ENCODE results near the gene GAK. TPM values are rescaled to one million over a fixed set of nuclear protein-coding genes. Genes with fewer than 3 reads are reported as not detected.

GAK gene
- total and polyA plus RNA-seq, 4 donors, result 41.8 to 78.8 (median 61.1) TPM

- 91% methylated on average over 26 of the region's 27 CpGs for WGBS (ENCODE audit: insufficient coverage)
- Histone ChIP-seq H3K27me3 (ENCODE audit: control insufficient read depth, insufficient read depth, low read length) (no peaks in the 10 kb centered on the region), H3K9me3 (ENCODE audit: control insufficient read depth, insufficient read depth, low read length) (no peaks in the 10 kb centered on the region), H3K27ac (ENCODE audit: low read depth, low read length) (no peak overlapping the region), H3K4me3 (ENCODE audit: low read depth, low read length) (no peak overlapping the region), H3K36me3 (ENCODE audit: control insufficient read depth, insufficient read depth, low read length) (peaks cover 83% of the 10 kb centered on the region), H3K4me1 (ENCODE audit: control insufficient read depth, insufficient read depth, low read length) (no peaks in the 10 kb centered on the region)
- no peak for DNase-seq (ENCODE audit: low read depth in 4 of 6, low spot score in 6 of 6)
Observed at GRCh38 chr4:848803-849477, 83.2 kb downstream of the GAK start.

- H3K27ac ChIP-seq (ENCODE audit: low read depth, low read length), result no peak overlapping the region
- peaks cover 80% of the 10 kb centered on the region for H3K36me3 ChIP-seq (ENCODE audit: control insufficient read depth, insufficient read depth, low read length)
- no peak for DNase-seq (ENCODE audit: low read depth in 4 of 6, low spot score in 6 of 6)
- no peaks in the 10 kb centered on the region for H3K4me1 ChIP-seq (ENCODE audit: control insufficient read depth, insufficient read depth, low read length)
- 89% methylated on average over 11 of the region's 16 CpGs for WGBS (ENCODE audit: insufficient coverage)
- no peaks in the 10 kb centered on the region for H3K27me3 ChIP-seq (ENCODE audit: control insufficient read depth, insufficient read depth, low read length)
- no peak overlapping the region for H3K4me3 ChIP-seq (ENCODE audit: low read depth, low read length)
- H3K9me3 ChIP-seq (ENCODE audit: control insufficient read depth, insufficient read depth, low read length), result no peaks in the 10 kb centered on the region
Observed at GRCh38 chr4:848307-848691, 83.8 kb downstream of the GAK start.

DNA sequence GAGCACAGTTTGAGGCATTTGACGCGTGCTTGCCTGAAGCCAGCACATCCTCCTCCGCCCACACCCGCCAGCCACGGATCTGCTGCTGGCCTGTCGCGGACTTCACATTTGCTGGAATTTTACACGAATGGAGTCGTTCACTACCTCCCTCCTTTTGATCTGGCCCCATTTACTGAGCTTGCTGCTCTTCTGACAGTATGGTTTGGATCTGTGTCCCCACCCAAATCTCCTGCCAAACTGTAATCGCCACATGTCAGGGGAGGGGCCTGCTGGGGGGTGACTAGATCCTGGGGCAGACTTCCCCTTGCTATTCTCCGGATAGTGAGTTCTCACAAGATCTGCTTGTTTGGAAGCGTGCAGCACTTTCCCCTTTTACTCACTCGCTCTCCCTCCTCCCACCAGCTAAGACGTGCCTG lies 86.3 kb downstream of the GAK start:
- no peaks in the 10 kb centered on the region for H3K27me3 ChIP-seq (ENCODE audit: control insufficient read depth, insufficient read depth, low read length)
- no peak overlapping the region for H3K4me3 ChIP-seq (ENCODE audit: low read depth, low read length)
- no peak for DNase-seq (ENCODE audit: low read depth in 4 of 6, low spot score in 6 of 6)
- 80% methylated on average over 12 of the region's 14 CpGs for WGBS (ENCODE audit: insufficient coverage)
- H3K9me3 ChIP-seq (ENCODE audit: control insufficient read depth, insufficient read depth, low read length), result no peaks in the 10 kb centered on the region
- peaks cover 61% of the 10 kb centered on the region for H3K36me3 ChIP-seq (ENCODE audit: control insufficient read depth, insufficient read depth, low read length)
- no peak overlapping the region for H3K27ac ChIP-seq (ENCODE audit: low read depth, low read length)
- no peaks in the 10 kb centered on the region for H3K4me1 ChIP-seq (ENCODE audit: control insufficient read depth, insufficient read depth, low read length)

DNA sequence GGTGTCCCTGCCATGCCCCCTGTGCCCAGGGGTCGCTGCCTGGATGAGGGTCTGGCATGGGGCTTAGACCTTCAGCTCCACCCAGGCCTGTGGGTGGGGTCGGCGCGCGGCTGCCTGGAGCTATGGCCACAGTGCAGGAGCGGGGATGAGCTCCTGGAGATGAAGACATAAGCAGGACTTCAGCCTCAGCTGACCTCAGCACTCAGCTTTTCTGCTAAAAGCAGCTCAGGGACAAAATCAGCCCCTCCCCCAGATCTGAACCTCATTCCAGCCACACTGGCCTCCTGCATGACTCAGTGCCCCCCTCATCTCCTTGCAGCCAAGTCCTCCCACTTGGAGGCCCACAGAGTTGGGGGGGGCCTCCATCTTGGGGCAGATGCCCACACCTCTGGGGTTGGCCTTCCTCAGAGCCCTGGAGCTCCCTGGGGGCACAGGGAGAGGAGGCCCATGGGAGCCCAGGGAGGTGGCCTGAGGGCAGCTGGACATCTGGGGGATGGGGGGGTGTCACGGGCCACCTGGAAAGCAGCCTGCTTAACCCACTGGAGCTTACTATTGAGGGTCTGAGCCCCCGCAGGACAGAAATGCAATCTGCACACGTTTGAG lies 86.8 kb downstream of the GAK start:
- H3K9me3 ChIP-seq (ENCODE audit: control insufficient read depth, insufficient read depth, low read length), result no peaks in the 10 kb centered on the region
- peaks cover 55% of the 10 kb centered on the region for H3K36me3 ChIP-seq (ENCODE audit: control insufficient read depth, insufficient read depth, low read length)
- no peaks in the 10 kb centered on the region for H3K27me3 ChIP-seq (ENCODE audit: control insufficient read depth, insufficient read depth, low read length)
- DNase-seq (ENCODE audit: low read depth in 4 of 6, low spot score in 6 of 6), result no peak
- WGBS (ENCODE audit: insufficient coverage), result 87% methylated on average over 9 of the region's 9 CpGs
- no peaks in the 10 kb centered on the region for H3K4me1 ChIP-seq (ENCODE audit: control insufficient read depth, insufficient read depth, low read length)
- no peak overlapping the region for H3K27ac ChIP-seq (ENCODE audit: low read depth, low read length)
- no peak overlapping the region for H3K4me3 ChIP-seq (ENCODE audit: low read depth, low read length)

DNA sequence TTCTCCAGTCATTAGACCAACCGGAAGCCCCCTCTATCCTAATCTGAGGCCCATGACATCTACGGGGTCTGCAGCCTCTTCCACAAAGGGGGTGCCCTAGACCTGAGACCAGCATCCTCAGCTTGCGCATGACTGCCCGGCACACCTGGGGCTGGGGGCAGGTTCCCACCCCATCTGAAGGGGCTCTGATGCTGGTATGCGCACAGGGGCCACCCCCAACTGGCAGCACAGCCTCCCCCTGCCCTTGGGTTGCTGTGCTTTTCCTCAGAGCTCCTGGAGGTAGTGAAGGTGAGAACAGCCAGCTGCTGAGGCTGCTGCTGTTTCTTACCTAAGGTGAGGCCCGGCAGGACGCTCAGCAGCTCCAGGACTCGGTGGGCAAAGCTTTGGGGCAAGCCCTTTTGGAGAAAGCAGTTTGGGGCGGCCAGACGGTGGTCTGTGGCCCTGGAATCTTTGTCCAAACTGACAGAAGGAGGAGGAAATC lies 87.3 kb downstream of the GAK start:
- no peaks in the 10 kb centered on the region for H3K27me3 ChIP-seq (ENCODE audit: control insufficient read depth, insufficient read depth, low read length)
- H3K4me1 ChIP-seq (ENCODE audit: control insufficient read depth, insufficient read depth, low read length), result no peaks in the 10 kb centered on the region
- DNase-seq (ENCODE audit: low read depth in 4 of 6, low spot score in 6 of 6), result no peak
- H3K4me3 ChIP-seq (ENCODE audit: low read depth, low read length), result no peak overlapping the region
- H3K9me3 ChIP-seq (ENCODE audit: control insufficient read depth, insufficient read depth, low read length), result no peaks in the 10 kb centered on the region
- peaks cover 50% of the 10 kb centered on the region for H3K36me3 ChIP-seq (ENCODE audit: control insufficient read depth, insufficient read depth, low read length)
- no peak overlapping the region for H3K27ac ChIP-seq (ENCODE audit: low read depth, low read length)
- WGBS (ENCODE audit: insufficient coverage), result 91% methylated on average over 10 of the region's 10 CpGs

DNA sequence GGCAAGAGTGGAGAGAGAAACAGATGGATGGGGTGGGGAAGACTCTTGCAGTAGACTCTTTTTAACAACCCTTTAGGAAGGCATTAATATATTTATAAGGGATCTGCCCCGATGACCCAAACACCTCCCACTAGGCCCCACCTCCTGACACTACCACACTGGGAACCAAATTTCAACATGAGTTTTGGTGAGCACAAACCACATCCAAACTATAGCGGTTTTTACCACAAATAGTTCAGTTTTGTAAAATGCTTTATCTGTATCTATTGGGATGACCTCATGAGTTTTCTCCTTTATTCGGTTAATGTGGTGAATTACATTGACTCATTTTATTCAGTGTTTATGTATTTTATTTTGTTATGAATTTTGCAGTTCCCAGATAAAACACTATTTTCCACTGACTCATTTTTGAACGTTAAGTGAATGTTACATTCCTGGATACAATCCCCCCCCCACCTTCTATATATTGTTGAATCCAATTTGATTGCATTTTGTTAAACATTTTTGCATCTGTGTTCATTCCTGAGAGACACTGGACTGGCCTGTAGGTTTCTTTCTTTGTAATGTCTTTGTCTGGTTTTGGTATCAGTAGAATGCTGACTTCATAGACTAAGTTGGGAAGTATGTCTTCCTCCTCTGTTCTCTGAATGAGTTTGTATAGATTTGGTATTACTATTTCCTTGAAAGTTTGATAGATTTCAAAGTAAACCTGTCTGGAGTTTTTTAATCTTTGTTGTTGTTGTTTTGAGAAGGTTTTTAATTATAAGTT lies 92.3 kb downstream of the GAK start:
- no peak overlapping the region for H3K4me3 ChIP-seq (ENCODE audit: low read depth, low read length)
- H3K9me3 ChIP-seq (ENCODE audit: control insufficient read depth, insufficient read depth, low read length), result peaks cover 10% of the 10 kb centered on the region
- WGBS (ENCODE audit: insufficient coverage), result no CpG with 5 or more reads among the region's 4 CpGs
- no peaks in the 10 kb centered on the region for H3K27me3 ChIP-seq (ENCODE audit: control insufficient read depth, insufficient read depth, low read length)
- H3K36me3 ChIP-seq (ENCODE audit: control insufficient read depth, insufficient read depth, low read length), result peaks cover 18% of the 10 kb centered on the region
- H3K4me1 ChIP-seq (ENCODE audit: control insufficient read depth, insufficient read depth, low read length), result peaks cover 7% of the 10 kb centered on the region
- H3K27ac ChIP-seq (ENCODE audit: low read depth, low read length), result no peak overlapping the region
- no peak for DNase-seq (ENCODE audit: low read depth in 4 of 6, low spot score in 6 of 6)

DNA sequence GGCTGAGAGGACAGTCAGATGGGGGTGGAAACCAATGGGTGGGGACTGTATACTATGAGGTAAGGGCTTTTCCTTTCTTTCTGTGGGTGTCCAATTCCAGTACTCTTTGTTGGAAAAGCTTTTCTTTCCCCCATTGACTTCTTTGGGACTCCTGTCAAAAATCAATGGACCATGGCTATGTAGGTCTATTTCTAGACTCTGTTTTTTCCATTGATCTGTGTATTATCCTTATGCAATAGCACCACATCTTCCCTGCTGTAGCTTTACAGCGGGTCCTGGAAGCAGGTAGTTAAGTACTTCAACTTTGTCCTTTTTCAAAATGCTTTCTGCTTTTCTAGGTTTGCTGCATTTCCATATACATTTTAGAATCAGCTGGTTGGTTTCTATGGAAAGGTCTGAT lies 94.3 kb downstream of the GAK start:
- Histone ChIP-seq H3K36me3 (ENCODE audit: control insufficient read depth, insufficient read depth, low read length) (peaks cover 12% of the 10 kb centered on the region), H3K4me3 (ENCODE audit: low read depth, low read length) (no peak overlapping the region), H3K4me1 (ENCODE audit: control insufficient read depth, insufficient read depth, low read length) (peaks cover 7% of the 10 kb centered on the region), H3K27ac (ENCODE audit: low read depth, low read length) (no peak overlapping the region), H3K27me3 (ENCODE audit: control insufficient read depth, insufficient read depth, low read length) (no peaks in the 10 kb centered on the region), H3K9me3 (ENCODE audit: control insufficient read depth, insufficient read depth, low read length) (peaks cover 10% of the 10 kb centered on the region)
- no CpG with 5 or more reads among the region's 1 CpG for WGBS (ENCODE audit: insufficient coverage)
- DNase-seq (ENCODE audit: low read depth in 4 of 6, low spot score in 6 of 6), result no peak

DNA sequence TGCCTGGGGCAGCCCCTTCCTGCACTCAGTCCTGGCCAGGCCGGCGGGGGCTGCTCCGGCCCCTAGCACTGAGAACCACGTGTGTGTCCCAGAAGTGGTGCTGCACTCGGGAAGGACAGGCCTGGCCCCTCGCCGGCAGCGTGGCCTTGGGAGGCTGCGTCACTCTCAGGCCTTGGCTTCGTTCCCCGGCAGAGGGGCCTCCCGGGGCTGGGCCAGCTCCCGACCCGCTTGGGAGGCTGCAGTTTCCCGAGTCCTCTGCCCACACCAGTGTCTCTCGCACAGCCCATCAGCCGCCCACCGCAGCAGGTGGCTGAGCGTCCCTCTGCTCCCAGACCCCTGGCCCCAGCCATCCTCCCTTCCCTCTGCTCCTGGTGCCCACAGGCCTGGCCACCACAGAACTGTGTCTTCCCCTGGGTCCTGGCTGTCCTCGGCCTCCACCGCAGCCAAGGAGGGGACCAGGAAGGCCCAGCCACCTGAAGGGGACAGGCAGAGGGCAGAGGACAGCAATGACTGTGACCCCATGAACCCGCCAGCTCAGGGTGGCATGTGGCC lies 95.3 kb downstream of the GAK start:
- Histone ChIP-seq H3K4me1 (ENCODE audit: control insufficient read depth, insufficient read depth, low read length) (peaks cover 7% of the 10 kb centered on the region), H3K27ac (ENCODE audit: low read depth, low read length) (no peak overlapping the region), H3K36me3 (ENCODE audit: control insufficient read depth, insufficient read depth, low read length) (peaks cover 11% of the 10 kb centered on the region), H3K27me3 (ENCODE audit: control insufficient read depth, insufficient read depth, low read length) (no peaks in the 10 kb centered on the region), H3K9me3 (ENCODE audit: control insufficient read depth, insufficient read depth, low read length) (peaks cover 10% of the 10 kb centered on the region), H3K4me3 (ENCODE audit: low read depth, low read length) (no peak overlapping the region)
- 72% methylated on average over 22 of the region's 22 CpGs for WGBS (ENCODE audit: insufficient coverage)
- DNase-seq (ENCODE audit: low read depth in 4 of 6, low spot score in 6 of 6), result peak in 1 of 6 donors; percentile 39

DNA sequence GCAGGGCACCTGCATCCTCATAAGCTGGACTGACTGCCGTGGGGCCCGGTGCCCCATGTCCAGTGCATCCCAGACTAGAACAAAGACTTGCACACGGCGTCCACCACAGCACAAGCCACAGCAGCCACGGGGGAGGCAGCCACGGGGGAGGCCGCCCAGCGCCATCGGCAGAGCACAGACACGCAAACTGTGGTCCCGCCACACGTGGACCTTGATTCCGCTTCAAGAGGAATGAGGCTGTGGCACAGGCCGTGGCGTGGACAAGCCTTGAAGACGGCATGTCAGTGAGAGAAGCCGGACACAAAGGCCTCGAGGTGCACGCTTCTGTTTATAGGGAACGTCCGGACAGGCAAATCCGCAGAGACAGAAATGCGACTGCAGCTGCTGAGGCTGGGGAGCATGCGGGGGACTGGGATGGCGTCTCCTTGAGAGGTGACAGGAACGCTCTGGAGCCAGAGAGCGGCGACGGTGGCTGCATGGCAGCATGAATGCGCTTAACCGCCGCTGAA lies 96.1 kb downstream of the GAK start:
- H3K36me3 ChIP-seq (ENCODE audit: control insufficient read depth, insufficient read depth, low read length), result peaks cover 11% of the 10 kb centered on the region
- WGBS (ENCODE audit: insufficient coverage), result 92% methylated on average over 29 of the region's 32 CpGs
- peaks cover 10% of the 10 kb centered on the region for H3K9me3 ChIP-seq (ENCODE audit: control insufficient read depth, insufficient read depth, low read length)
- no peak overlapping the region for H3K4me3 ChIP-seq (ENCODE audit: low read depth, low read length)
- no peaks in the 10 kb centered on the region for H3K27me3 ChIP-seq (ENCODE audit: control insufficient read depth, insufficient read depth, low read length)
- peaks cover 7% of the 10 kb centered on the region for H3K4me1 ChIP-seq (ENCODE audit: control insufficient read depth, insufficient read depth, low read length)
- DNase-seq (ENCODE audit: low read depth in 4 of 6, low spot score in 6 of 6), result no peak
- H3K27ac ChIP-seq (ENCODE audit: low read depth, low read length), result no peak overlapping the region

Data from spinal cord (tissue), 10 donors.